ENCODE measurements around the gene PRSS36.
"Not testable (repeated sequence)": the region's sequence is repeated elsewhere in the genome, so short reads cannot be mapped to it uniquely, and the experiment has no call there.

PRSS36 gene

DNA sequence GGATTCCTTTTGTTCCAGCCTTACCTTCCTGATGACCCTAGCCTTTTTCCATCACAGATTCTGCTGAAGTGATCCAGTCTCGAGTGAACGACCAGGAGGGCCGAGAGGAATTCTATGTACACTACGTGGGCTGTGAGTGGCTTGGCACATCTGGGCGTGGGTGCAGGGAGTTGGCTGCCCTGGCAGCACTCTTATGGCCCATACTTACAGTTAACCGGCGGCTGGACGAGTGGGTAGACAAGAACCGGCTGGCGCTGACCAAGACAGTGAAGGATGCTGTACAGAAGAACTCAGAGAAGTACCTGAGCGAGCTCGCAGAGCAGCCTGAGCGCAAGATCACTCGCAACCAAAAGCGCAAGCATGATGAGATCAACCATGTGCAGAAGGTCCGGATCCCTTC lies 29.7 kb downstream of the PRSS36 start:
- no peak for DNase-seq

DNA sequence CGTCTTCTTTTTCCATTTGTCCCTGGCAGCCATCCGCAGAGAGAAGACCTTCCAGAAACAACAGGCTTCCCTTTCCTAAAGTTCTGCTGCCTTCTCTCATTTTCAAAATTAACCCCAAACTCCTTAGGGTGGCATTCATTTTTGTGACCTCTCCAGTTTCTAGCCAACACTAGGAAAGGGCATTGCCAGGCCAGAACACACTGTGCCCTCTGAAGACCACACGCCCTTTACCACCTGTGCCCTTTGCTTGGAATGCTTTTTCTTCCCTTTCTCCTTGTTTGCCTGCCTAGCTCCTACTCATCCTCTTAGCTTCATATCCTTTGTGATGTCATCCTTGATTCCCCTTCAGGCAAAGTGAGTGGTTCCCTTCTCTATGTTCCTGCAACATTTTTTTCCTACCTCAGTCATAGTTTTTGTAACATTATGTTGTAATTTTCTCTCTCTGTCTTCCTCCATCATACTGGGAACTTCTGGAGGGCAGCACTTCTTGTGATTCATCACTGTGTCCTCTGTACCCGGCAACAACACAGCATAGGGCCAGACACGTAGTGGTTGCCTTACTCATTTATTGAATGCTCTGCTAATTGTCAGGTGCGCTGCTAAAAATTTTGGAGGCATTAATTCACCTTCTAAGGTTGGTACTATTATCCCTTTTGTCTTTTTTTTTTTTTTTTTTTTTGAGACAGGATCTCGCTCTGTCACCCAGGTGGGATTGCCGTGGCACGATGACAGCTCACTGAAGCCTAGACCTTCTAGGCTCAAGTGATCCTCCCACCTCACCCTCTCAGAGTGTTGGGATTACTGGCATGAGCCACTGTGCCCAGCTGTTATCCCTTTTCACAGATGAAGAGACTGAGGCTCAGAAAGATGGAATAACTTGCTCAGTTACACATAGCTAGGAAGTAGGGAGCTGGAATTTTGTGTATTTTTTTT lies 31.4 kb downstream of the PRSS36 start:
- DNase-seq = peak; percentile 24

DNA sequence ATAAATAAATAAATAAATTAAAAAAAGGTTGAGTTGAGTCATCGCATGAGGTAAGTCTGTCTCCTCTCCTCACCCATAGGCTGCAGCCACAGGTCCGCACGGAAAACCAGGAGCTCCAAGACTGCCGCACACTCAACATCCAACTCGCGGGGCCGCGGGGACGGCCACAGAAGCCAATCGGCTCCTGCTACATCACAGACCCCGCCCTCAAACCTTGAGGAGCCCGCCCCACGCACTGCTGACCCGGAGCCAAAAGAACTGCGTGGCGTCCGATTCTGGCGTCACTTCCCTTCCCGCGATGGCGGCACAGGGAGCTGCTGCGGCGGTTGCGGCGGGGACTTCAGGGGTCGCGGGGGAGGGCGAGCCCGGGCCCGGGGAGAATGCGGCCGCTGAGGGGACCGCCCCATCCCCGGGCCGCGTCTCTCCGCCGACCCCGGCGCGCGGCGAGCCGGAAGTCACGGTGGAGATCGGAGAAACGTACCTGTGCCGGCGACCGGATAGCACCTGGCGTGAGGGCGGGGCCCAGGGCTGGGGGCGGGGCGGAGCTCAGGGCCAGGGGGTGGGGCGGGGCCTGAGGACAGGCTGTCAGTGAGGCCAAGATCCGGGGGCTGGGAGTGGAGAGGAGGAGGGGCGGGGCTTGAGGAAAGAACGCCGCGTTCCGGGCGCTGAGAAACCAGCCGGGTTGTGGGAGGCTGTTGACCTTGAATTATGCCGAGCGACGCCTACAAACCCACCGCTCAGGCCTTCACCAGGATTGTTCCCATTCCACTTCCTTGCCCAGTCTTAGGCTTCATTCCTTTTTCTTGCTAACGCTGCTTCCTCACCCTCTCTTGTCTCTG lies 32.3 kb downstream of the PRSS36 start, which contains the start of gene KAT8:
KAT8 (plus strand) TSS at position 281 of the 839 bp plus-strand sequence; CDS start at position 299, 18 bp downstream.
- DNase-seq = peak; percentile 98

DNA sequence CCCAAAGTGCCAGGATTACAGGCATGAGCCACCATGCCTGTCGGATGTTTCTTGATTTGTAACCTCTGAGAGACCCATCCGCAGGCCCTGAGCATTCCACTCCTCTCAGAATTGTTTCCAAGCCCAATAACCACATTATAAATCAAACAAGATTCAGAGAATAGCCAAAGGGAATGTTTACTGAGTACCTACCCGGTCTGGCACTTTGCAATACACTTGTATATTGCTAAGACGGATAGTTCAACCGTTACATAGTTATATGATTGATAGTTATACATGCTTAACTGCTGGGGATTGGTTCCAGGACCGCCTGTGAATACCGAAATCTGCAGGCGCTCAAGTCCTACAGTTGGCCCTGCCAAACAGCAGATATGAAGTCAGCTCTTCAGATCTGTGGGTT lies 35.4 kb downstream of the PRSS36 start:
- no peak for DNase-seq

DNA sequence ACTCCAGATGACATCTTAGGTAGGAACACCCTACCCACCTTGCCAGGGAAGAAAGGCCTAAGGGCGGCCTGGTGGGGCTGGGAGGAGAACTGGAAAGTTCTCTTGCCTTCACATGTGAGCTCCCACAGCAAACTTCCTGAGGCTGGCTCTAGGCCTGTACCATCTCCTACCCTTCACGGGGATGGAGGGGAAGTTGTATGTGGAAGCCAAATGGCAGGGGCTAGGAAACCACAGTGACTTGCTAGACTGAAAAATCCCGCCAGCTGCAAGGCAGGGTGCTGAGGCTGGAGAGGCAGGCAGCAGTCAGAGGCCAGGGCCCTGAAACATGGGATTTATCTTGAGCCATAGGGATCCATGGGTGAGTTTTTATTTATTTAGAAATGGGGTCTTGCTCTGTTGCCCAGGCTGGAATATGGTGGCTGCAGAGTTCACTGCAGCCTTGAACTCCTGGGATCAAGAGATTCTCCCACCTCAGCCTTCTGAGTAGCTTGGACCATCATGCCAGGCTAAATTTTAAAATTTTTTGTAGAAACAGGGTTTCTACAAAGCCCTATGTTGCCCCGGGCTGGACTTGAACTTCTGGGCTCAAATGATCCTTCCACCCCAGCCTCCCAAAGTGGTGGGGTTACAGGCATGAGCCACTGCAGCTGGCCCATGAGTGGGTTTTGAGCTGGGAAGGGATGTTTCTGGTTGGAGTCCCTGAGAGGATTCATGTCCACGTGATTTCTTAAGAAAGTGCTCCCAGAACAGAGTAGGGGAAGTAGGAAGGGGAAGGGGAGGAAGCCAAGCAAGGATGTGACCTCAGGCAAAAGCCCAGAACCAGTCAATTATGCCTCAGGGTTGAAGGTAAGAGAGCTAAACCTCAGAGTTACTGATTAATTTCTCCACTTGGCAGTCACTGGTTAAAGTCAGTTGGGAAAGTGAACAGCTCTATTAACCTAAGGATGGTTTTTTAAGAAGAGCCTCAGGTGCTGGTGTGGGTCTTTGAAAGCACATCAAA lies 36.4 kb downstream of the PRSS36 start:
- DNase-seq = no peak

DNA sequence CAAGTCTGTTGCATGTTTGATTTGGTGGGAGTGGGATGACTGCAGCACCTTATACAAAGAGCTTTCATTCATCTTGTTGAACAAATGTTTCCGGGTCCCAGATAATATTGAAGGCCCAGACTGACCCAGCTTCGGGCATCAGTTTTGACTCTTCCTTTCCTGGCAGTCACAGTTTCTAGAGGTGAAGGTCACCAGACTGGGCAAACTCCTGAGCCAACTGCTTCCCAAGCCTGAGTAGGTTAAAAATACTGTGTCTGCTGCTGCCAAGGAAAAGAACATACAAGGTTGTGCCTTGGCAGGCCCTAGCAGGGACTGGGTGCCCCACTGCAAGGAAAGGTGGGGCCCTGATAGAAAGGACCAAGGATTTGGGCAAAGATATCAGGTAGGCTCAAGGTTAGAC lies 37.2 kb downstream of the PRSS36 start:
- no peak for DNase-seq

DNA sequence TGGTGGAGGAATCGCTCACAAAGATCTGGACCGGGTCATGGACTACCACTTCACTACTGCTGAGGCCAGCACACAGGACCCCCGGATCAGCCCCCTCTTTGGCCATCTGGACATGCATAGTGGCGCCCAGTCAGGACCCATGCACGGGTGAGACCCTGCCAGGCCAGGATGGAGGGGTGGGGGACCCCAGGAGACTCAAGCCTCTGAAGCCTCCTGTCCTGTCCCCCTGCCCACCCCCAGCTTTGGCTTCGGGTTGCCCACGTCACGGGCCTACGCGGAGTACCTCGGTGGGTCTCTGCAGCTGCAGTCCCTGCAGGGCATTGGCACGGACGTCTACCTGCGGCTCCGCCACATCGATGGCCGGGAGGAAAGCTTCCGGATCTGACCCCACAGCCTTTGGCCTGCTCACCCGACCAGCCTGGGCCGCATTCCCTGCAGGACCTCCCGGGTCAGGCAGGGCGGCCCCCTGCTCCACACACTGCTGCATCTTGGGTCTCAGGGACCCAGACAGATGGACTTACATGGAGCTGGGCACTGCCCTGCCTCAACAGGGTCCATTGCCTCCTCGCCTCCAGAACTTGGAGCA lies 37.9 kb downstream of the PRSS36 start:
- DNase-seq = no peak

DNA sequence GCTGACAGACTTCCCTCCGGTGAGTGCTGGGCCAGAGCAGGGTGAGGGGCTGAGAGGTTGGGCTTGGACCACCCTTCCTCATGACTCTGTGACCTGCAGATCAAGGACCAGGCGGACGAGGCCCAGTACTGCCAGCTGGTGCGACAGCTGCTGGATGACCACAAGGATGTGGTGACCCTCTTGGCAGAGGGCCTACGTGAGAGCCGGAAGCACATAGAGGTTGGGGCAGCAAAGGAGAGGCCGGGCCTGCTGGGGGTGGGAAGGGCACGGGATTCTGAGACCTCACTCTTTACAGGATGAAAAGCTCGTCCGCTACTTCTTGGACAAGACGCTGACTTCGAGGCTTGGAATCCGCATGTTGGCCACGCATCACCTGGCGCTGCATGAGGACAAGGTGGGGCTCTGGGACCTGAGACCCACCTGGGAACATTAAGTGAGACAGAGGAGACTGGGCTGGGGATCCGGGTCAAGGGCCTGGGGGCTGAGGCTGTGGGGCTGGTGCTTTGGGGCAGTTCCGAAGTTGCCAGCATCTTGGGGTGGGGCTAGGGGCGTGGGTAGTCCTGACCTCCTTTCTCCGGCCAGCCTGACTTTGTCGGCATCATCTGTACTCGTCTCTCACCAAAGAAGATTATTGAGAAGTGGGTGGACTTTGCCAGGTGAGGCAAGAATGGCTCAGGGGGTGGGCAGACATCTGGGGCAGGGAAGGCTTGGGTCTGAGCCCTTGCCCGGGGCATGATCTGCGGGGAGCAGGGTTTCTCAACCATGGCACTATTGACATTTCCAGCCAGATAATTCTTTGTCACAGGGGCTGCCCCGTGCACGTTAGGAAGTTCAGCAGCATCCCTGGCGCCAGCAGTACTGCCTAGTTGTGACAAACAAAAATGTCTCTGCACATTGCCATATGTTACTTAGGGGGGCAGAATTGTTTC lies 39.5 kb downstream of the PRSS36 start:
- no peak for DNase-seq

DNA sequence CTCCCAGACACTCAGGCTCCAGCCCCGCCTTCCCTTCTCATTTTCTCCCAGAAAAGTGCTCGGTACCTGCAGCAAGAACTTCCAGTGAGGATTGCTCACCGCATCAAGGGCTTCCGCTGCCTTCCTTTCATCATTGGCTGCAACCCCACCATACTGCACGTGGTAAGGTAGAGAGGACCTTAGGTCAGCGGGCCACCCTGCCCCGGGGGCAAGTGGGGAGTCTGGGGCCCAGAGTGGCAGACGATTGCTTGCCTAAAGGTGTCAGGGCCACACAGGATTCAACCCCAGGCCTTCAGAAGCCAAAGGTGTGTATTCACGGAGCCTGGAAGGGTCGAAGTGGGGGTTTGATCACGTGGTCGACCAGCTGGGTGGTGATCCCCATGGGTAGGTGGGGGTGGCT lies 40.2 kb downstream of the PRSS36 start:
- DNase-seq = no peak

DNA sequence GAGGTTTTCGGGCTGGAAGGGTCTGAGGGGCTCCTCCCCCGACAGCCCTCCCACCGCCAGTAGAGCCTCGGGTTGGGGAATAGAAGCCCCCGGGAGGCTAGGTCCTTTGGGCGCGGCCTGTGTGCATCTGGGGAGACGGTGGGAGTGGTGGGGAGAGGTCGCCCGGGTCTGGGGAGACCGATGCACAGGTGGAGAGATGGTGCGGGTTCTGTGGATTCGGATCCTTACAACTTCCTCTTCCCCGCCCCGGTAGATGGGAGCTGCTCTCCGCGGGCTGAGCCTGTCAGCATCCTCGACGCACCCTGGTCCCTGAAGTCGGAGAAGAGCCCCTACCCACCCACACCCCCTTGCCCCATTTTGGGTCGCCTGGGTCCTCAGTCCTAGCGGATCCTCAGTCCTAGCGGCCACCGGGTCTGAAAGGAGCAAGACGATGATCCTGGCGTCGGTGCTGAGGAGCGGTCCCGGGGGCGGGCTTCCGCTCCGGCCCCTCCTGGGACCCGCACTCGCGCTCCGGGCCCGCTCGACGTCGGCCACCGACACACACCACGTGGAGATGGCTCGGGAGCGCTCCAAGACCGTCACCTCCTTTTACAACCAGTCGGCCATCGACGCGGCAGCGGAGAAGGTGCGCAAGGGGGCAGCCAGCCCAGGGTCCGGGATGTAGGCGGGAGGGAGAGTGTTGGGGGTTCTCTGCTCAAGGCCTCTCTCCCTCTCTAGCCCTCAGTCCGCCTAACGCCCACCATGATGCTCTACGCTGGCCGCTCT lies 40.9 kb downstream of the PRSS36 start:
- no peak for DNase-seq

DNA sequence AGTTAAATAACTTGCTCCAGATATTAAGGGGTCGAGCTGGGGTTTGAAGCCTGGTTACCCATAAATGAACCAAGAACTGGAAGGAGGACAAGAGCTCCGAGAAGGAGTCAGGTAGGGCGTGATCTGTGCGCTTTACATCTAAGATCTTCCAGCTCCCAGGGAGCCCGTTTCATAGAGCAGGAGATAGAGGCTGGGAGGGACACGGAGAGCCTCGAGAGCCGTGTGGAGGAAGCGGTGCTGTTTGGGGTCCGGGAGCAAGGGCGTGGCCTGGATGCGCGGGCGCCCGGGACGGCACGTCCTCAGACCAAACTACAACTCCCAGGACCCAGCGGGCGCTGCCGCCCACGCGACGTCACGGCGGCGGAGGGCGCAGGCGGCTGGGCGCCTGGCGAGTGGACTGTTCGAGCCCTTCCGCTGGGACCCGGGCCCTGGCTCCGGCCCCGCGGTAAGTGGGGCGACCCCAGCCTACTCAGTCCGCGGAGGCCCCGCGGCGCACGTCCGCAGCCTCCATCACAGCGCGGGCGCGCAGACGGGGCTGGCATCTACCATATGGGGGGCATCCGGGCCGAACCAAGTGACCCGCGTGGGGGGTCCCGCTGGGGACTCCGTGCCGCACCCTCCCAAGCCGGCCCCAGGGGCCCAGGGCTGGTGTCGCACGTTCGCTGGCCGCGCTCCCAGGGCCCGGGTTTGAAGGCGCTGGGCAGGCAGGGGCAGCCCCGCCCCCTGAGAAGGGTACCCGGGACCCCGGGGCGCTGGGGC lies 41.7 kb downstream of the PRSS36 start, which contains the start of gene BCKDK:
BCKDK (plus strand) TSS at position 352 of the 759 bp plus-strand sequence. CDS start 838 bp downstream, outside the sequence.
- peak; percentile 77 for DNase-seq

DNA sequence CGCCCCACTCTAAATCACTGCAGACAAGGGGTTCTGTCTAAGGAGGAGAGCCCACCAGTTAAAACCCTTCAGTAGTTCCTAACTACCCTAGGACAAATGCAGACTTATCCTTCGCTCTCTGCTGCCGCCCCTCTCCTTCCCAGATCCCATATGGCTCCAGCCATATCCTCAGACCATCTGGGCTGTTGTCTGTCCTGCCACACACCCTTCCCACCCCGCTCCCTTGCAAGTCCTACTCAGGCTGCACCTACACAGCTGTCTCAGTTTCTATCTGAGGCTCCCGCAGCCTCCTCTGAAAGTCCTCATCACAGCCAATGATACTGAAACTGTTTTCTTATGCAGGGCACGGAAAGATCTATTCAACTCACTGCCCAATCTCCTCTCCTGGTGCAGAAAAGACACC lies 42.4 kb downstream of the PRSS36 start:
- DNase-seq = no peak

DNA sequence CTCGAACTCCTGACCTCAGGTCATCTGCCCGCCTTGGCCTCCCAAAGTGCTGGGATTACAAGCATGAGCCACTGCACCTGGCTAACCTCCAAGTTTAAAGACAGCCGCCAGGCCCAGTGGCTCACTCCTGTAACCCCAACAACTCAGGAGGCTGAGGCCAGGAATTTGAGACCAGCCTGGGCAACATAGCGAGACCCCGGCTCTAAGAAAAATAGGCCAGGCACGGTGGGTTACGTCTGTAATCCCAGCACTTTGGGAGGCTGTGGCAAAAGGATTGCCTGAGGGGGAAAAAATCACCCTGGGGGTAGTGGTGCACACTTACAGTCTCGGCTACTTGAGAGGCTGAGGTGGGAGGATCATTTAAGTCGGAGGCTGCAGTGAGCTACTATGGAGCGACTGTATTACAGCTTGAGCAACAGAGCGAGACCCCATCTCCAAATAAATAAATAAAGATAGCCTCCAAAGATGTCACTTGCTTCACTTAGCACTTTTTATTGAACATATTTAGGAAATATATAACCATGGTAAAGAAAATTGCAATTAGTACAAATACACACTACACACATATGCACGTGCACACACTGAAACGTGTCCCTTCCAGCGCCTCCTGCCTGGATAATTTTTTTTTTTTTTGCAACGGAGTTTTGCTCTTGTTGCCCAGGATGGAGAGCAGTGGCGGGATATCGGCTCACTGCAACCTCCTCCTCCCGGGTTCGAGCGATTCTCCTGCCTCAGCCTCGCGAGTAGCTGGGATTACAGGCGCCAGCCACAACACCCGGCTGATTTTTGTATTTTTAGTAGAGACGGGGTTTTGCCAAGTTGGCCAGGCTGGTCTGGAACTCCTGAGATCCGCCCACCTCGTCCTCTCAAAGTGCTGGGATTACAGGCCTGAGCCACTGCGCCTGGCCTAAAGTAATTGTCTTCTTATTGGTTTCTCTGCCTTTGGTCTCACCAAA lies 43.1 kb downstream of the PRSS36 start:
- DNase-seq = no peak

DNA sequence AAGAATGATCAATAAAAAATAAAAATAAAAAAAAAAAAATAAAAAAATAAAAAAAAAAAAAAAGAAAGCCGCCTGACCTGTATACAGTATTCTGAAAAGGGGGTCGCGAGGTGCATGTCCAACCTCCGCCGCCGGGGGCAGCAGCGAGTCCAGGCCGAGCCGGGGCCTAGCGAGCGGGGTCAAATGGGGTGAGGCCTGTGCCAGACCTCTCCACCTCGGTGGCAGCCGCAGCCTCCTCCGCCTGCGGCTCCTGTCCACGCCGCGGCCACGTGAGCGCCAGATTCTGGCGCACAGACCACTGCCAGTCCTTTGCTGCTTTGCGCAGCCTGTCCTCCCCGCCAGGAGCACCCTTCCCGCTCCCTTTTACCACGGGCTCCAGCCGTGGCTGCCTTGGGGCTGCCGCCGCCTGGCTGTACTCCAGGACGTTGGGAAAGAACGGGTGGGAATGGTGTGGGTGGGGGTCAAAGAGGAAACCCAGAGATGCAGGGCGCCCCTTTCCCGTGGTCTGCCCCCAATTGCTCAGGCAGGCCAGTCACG lies 44.1 kb downstream of the PRSS36 start:
- DNase-seq = peak; percentile 59

DNA sequence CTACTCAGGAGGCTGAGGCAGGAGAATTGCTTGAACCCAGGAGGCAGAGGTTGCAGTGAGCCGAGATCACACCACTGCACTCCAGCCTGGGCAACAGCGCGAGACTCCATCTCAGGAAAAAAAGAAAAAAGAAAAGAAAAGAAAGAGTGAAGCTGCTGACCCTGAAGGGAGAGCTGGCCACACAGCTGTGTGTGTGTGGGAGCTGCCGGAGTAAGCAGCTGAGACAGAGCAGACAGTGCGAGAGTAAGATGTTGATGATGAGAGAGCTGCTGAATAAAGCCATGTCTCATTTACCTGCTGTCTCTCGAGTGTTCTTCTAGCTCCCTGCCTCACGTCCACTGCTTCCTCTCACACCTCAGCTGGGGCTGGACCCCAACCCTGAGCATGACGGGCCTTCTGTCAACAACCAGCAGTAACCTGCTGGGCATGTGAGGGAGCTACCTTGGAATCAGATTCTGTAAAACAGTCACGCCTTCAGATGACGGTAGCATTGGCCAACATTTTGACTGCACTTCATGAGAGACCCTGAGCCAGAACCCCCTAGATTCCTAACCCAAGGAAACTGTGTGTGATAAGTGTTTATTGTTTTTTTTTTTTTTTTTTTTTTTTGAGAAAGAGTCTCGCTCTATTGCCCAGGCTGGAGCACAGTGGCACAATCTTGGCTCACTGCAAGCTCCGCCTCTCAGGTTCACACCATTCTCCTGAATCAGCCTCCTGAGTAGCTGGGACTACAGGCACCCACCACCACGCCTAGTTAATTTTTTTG lies 48.8 kb downstream of the PRSS36 start:
- DNase-seq = not testable (repeated sequence)

DNA sequence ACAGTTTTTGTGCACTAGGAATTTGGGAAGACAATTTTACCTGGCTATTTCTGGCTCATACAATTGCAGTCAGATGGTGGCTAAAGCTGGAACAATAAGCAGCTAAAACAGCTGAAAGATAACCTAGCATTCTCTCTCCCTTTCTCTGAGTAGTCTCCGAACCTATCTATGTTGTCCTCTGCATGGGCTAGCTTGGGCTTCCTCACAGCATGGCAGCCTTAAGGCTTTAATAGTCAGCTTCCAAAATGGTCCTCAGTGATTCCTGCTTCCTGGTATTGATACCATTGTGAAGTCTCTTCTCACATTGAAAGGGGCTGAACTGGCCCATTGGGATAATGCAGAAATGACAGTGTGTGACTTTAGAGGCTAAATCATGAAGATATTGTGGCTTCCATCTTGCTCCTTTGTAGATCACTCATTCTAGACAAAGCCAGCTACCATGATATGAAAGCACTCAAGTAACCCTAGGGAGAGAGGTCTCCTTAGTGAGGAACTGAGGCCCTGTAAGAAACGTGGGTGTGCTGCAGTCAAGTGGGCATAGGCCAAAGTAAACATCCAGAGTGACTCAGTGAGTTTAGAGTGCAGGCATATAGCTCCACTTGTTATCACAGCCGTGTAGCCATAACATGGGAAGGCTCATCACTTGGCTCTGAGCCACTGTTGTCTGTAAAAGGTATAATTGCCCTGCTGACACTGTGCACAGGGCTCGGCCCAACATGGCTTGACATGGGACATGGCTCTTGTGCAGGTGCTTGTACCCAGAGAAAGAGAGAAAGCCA lies 49.8 kb downstream of the PRSS36 start:
- no peak for DNase-seq
